Omental fat pad (tissue), 4 donors: ENCODE data around the gene ZNF346. TPM values are rescaled to one million over a fixed set of nuclear protein-coding genes. Genes with fewer than 3 reads are reported as not detected.

Experiments
- ATAC-seq: fragments of 150-250 bp; one replicate; pipeline ENCODE4 v1.9.1; 2016; ENCODE audit warnings: mild to moderate bottlenecking, moderate library complexity; ENCODE audit not compliant: low FRiP score
- DNase-seq: peaks from one replicate; pipeline ENCODE4 v3.0.0-alpha.2; 2019; ENCODE audit warnings: low spot score
- total RNA-seq, 4 donors: library from RNA; depleted of rRNA; stranded (reverse); fragments of >200 nt; gene quantifications; one replicate each; pipeline ENCODE4 v1.1.0, GENCODE V29; 2016
- TF ChIP-seq, protein P1 (sequence below), 3 donors: fragments of 450-650 bp; IDR thresholded peaks; one replicate each; pipeline ENCODE4 v1.5.1; 2016 to 2017; ENCODE audit warnings: antibody characterized with exemption in 3 of 3, mild to moderate bottlenecking in 3 of 3, moderate library complexity in 2 of 3

Gene ZNF346
- total RNA-seq, 4 donors from 2014 or later: 8.3 to 17.7 (median 13.3) TPM

GRCh38 chr5:177111720-177112394 lies 89.4 kb downstream of the ZNF346 start:
- no peak for ATAC-seq

GRCh38 chr5:177112589-177113220 lies 90.2 kb downstream of the ZNF346 start:
- ATAC-seq (no peak), DNase-seq (no peak)
- TF ChIP-seq, protein P1, sequence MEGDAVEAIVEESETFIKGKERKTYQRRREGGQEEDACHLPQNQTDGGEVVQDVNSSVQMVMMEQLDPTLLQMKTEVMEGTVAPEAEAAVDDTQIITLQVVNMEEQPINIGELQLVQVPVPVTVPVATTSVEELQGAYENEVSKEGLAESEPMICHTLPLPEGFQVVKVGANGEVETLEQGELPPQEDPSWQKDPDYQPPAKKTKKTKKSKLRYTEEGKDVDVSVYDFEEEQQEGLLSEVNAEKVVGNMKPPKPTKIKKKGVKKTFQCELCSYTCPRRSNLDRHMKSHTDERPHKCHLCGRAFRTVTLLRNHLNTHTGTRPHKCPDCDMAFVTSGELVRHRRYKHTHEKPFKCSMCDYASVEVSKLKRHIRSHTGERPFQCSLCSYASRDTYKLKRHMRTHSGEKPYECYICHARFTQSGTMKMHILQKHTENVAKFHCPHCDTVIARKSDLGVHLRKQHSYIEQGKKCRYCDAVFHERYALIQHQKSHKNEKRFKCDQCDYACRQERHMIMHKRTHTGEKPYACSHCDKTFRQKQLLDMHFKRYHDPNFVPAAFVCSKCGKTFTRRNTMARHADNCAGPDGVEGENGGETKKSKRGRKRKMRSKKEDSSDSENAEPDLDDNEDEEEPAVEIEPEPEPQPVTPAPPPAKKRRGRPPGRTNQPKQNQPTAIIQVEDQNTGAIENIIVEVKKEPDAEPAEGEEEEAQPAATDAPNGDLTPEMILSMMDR (IDR thresholded peaks at IDR 0.05): no peak

More at GRCh38 chr5:177111720-177112394, 89.4 kb downstream of the ZNF346 start:
- TF ChIP-seq, protein P1 (IDR thresholded peaks at IDR 0.05): peak in 1 of 3 donors; percentile 45
- peak; percentile 54 for DNase-seq

DNA sequence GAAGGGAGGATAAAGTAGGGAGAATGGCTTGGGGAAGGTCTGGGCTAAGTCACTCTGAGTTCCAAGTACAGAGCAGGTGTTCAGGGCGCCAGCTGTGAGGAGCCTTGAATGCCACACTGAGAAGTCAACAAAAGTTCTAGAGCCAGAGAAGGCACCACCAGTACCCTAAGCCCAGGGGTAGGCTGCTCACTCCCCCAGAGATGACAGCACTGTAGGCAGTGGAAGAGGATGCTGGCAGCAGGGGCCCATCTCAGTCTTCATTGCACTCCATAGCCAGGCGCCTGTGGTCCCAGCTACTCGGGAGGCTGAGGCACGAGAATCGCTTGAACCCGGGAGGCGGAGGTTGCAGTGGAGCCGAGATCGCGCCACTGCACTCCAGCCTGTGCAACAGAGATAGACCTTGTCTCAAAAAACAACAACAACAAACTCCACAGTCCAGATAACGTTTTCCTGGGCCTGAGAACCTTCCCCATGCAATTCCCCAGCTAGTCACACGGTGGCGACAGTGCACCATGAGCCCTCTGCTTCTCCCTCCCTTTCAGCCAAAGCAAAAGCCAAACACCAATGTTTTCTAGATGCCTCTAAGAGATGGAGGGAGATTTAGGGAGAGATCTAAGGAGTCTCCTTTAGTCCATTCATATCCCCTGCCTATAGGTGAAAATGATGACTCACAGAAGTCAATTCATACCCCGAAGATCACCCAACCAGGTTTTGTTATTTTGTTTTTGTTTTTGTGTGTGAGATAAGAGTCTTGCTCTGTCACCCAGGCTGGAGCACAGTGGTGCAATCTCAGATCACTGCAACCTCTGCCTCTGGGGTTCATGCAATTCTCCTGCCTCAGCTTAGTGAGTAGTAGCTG lies 91.3 kb downstream of the ZNF346 start:
- peak; percentile 76 for DNase-seq
- peak; percentile 72 for ATAC-seq
- TF ChIP-seq, protein P1 (IDR thresholded peaks at IDR 0.05): peak in 2 of 3 donors; percentile 77 to 88

DNA sequence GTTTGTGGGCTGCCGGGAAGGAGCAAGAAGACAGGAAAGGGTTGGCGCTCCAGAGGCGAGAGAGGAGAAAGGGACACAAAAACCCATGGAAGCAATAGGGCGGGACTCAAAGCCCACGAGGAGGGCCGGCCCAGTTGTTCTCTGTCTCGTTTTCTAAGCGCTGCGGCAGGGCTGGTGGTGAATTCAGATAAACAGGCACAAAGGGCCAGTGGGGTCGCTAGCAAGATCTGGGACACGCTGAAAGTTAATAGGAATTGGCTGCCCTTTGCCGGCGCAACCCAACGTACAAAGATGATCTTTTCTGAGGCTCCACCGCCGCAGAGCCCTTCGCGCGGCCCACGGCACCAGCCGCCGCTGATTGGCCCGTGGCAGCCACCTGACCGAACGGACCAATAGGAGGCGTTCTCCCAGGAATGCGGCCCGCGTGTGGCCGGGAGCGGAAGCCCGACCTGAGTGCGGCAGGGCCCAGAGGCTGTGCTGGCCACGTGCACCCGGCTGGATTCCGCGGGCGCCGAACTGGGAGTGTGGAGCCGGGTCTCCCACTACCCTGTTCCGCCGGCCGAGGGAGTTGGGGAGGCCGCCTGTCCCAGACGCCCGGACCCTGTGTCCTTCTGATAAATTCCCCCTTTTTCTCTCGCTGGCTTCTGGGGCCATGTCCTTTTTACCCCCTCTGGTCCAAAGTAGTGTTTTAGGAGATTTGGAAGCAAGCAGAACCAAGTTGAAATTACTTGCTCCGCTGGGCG lies 94.3 kb downstream of the ZNF346 start:
- peak; percentile 57 for DNase-seq
- peak; percentile 94 for ATAC-seq
- TF ChIP-seq, protein P1 (IDR thresholded peaks at IDR 0.05): no peak

DNA sequence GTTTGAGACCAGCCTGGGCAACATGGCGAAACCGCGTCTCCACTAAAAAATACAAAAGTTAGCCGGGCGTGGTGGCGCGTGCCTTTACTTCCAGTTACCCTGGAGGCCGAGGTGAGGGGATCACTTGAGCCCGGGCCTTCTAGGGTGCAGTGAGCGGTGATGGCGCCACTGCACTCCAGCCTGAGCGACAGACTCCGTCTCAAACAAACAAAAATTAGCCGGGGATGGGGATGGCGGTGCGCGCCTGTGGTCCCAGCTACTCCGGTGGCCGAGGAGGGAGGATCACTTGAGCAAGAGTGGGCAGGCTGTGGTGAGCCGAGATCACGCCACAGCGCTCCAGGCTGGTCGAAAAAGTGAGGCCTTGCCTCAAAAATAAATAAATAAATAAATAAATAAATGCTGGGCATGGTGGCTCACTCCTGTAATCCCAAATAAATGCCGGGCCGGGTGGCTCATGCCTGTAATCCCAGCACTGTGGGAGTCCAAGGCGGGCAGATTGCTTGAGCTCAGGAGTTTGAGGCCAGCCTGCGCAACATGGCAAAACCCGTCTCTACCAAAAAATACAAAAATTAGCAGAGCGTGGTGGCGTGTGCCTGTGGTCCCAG lies 95.0 kb downstream of the ZNF346 start:
- DNase-seq (no peak), ATAC-seq (no peak)
- TF ChIP-seq, protein P1 (IDR thresholded peaks at IDR 0.05): no peak

DNA sequence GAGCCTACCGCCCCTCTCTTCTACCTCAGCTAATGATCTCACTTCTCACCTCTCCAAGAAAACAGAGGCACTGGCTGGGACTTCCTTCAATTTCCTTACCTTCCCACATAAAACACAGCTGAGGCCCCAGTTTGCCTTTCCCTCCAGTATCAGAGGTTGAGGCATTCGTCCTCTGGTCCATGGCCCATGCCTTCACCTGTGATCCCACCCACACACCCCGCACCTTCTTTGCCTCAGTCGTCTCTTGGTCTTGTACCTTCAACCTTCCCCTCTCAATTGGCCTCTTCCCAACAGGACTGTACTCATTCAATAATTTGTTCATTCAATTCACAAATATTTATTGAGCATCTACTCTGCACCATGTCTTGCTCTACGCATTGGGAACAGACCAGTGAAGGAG lies 100.1 kb downstream of the ZNF346 start:
- TF ChIP-seq, protein P1 (IDR thresholded peaks at IDR 0.05): no peak
- ATAC-seq (no peak), DNase-seq (no peak)
